K562 (cell line): ENCODE measurements around the gene TNFAIP3. TPM values are rescaled to one million over a fixed set of nuclear protein-coding genes. Genes with fewer than 3 reads are reported as not detected.

Experiments used
- ATF7 ChIP-seq: fragments of 450-650 bp; IDR thresholded peaks from 2 replicates; pipeline ENCODE4 v1.7.1; 2014; ENCODE audit warnings: mild to moderate bottlenecking, moderate library complexity
- BCOR ChIP-seq: fragments of 450-650 bp; IDR thresholded peaks from 2 replicates; pipeline ENCODE4 v1.6.1; 2016
- DLX4 ChIP-seq: fragments of 250-450 bp; sonication (Bioruptor Pico); IDR thresholded peaks from 2 replicates; pipeline ENCODE4 v1.6.1; 2021; ENCODE audit warnings: mild to moderate bottlenecking
- E2F5 ChIP-seq: sonication (generic); formaldehyde crosslinking; IDR thresholded peaks from 2 replicates; pipeline ENCODE4 v1.8.0; 2022; ENCODE audit warnings: mild to moderate bottlenecking, missing genetic modification reagents
- ELF1 ChIP-seq: fragments of 200-800 bp; sonication (Bioruptor generic); IDR thresholded peaks from 2 replicates; pipeline ENCODE4 v1.6.1; 2016; ENCODE audit warnings: missing genetic modification characterization, missing compliant biosample characterization
- ELK1 ChIP-seq: sonication (generic); formaldehyde crosslinking; IDR thresholded peaks from 2 replicates; pipeline ENCODE4 v1.8.1; 2022; ENCODE audit warnings: missing genetic modification reagents
- FIP1L1 ChIP-seq: fragments of 200-400 bp; formaldehyde crosslinking; IDR thresholded peaks from 2 replicates; pipeline ENCODE4 v1.6.1; 2018; ENCODE audit warnings: mild to moderate bottlenecking, low read depth, low read length; ENCODE audit not compliant: poor library complexity, severe bottlenecking
- KLF6 ChIP-seq: fragments of 250-450 bp; sonication (Bioruptor Pico); IDR thresholded peaks from 2 replicates; pipeline ENCODE4 v1.4.0; 2020; ENCODE audit warnings: mild to moderate bottlenecking, moderate library complexity, borderline replicate concordance
- MYC ChIP-seq, 2 experiments: fragments of 250-450 bp in 1 of 2; sonication (Bioruptor Pico) in 1 of 2; IDR thresholded peaks; 2 replicates each; pipeline versions ENCODE4 v1.5.1 to v1.6.1; 2012 to 2021; ENCODE audit warnings: low read depth in 2 of 2, borderline replicate concordance in 1 of 2, improper control_type of control experiment in 1 of 2, low read length in 1 of 2, mild to moderate bottlenecking in 1 of 2, moderate library complexity in 1 of 2
- NEUROD1 ChIP-seq: fragments of 150-350 bp; IDR thresholded peaks from 2 replicates; pipeline ENCODE4 v1.6.1; 2014; ENCODE audit warnings: borderline replicate concordance, low read length, low read depth; ENCODE audit not compliant: partially characterized antibody
- PBX2 ChIP-seq, 2 experiments: IDR thresholded peaks in 1 of 2; conservative IDR thresholded peaks in 1 of 2; 2 replicates each; pipeline ENCODE4 v1.6.1; 2016; ENCODE audit warnings: low read depth in 2 of 2, mild to moderate bottlenecking in 1 of 2, missing compliant biosample characterization in 1 of 2, missing genetic modification characterization in 1 of 2, moderate library complexity in 1 of 2
- POLR2B ChIP-seq: fragments of 450-650 bp; IDR thresholded peaks from 2 replicates; pipeline ENCODE4 v1.6.1; 2018; ENCODE audit warnings: low read depth; ENCODE audit not compliant: partially characterized antibody
- RCOR1 ChIP-seq, 2 experiments: IDR thresholded peaks; 2 replicates each; pipeline ENCODE4 v1.6.1; 2012; ENCODE audit warnings: low read depth in 2 of 2, low read length in 2 of 2, borderline replicate concordance in 1 of 2, improper control_type of control experiment in 1 of 2
- SRSF3 ChIP-seq: fragments of 200-400 bp; formaldehyde crosslinking; IDR thresholded peaks from 2 replicates; pipeline ENCODE4 v1.6.1; 2016; ENCODE audit warnings: mild to moderate bottlenecking, low read length, moderate library complexity; ENCODE audit not compliant: insufficient read depth
- TCF15 ChIP-seq: fragments of 250-450 bp; sonication (Bioruptor Pico); IDR thresholded peaks from 2 replicates; pipeline ENCODE4 v1.8.0; 2022; ENCODE audit warnings: moderate library complexity, mild to moderate bottlenecking, inconsistent platforms
- ZBTB34 ChIP-seq: fragments of 250-450 bp; sonication (Bioruptor Pico); IDR thresholded peaks from 2 replicates; pipeline ENCODE4 v1.8.0; 2021; ENCODE audit warnings: mild to moderate bottlenecking, moderate library complexity
- polyA plus RNA-seq, 8 experiments: library from polyadenylated mRNA; depleted of rRNA in 4 of 8; stranded (reverse) in 5 of 8; unstranded in 3 of 8; fragments of >200 nt; fragmentation: Nextera tagmentation in 2 of 8; fragmentation: Illumina TruSeq in 1 of 8; extraction: Ambion mirVana in 2 of 8; extraction: Trizol in 1 of 8; gene quantifications; 2 replicates each; pipeline versions ENCODE4 v1.2.1 to v1.2.3, GENCODE V29; 2011 to 2014; ENCODE audit warnings: inconsistent platforms in 1 of 8, missing spikeins in 1 of 8
- total RNA-seq, 7 experiments: library from RNA; depleted of rRNA in 6 of 7; stranded (reverse); fragments of >200 nt in 6 of 7; fragmentation: Illumina TruSeq in 2 of 7; extraction: Trizol in 2 of 7; gene quantifications; 2 replicates each; pipeline versions ENCODE4 v1.2.1 to v1.2.3, GENCODE V29; 2011 to 2021; ENCODE audit warnings: low replicate concordance in 1 of 7

TNFAIP3 gene
- total and polyA plus RNA-seq, 9 of the 15 experiments (the other 6 are each of a cell fraction or from before 2014, with no cell fraction given): 0.79 to 17.0 (median 6.4) TPM

- TF ChIP-seq ELF1 (tag) (no peak), ATF7 (no peak), MYC (IDR thresholded peaks at IDR 0.05; ENCODE audit: low read depth, low read length) (no peak), MYC (CRISPR knock-in tag; IDR thresholded peaks at IDR 0.05; ENCODE audit: borderline replicate concordance, low read depth) (0 out of 2 replicates have a peak, but pooled peaks have one; percentile 8), ZBTB34 (CRISPR knock-in tag) (no peak), BCOR (peak; percentile 46; the same call in 1 of the 2 replicates), E2F5 (no peak), TCF15 (CRISPR knock-in tag) (no peak), RCOR1 (IDR thresholded peaks at IDR 0.05; ENCODE audit: borderline replicate concordance in 1 of 2, low read depth in 2 of 2, low read length in 2 of 2) (0 out of 4 replicates have a peak, but pooled peaks of 1 of the 2 experiments have one; percentile 39), NEUROD1 (no peak), PBX2 (CRISPR knock-in tag; IDR thresholded peaks at IDR 0.05; ENCODE audit: low read depth) (no peak; the same call in 1 of the 2 replicates), PBX2 (tag; conservative IDR thresholded peaks at IDR 0.05; ENCODE audit: low read depth) (peak; percentile 63), DLX4 (no peak), SRSF3 (no peak), FIP1L1 (no peak), POLR2B (no peak), KLF6 (CRISPR knock-in tag) (no peak), ELK1 (CRISPR knock-in tag) (no peak)
Measured at GRCh38 chr6:137867685-137868509, 838 bp downstream of the TNFAIP3 start (continued).
